SK-N-DZ (cell line): Measurements from ENCODE around the gene SGCA.

Source experiments
- DNase-seq: peaks from one replicate; pipeline ENCODE4 v3.0.0-alpha.2; 2015; ENCODE audit warnings: low spot score

The SGCA gene

GRCh38 chr17:50181591-50182560 is 16.1 kb downstream of the SGCA start:
- DNase-seq: no peak

GRCh38 chr17:50182783-50183420 is 17.1 kb downstream of the SGCA start:
- DNase-seq: no peak

- no peak for DNase-seq
Observed at GRCh38 chr17:50183421-50183994, 17.7 kb downstream of the SGCA start.

GRCh38 chr17:50184064-50184463 is 18.3 kb downstream of the SGCA start:
- no peak for DNase-seq

GRCh38 chr17:50184611-50185398 is 19.0 kb downstream of the SGCA start:
- no peak for DNase-seq

- DNase-seq: no peak
Observed at GRCh38 chr17:50185631-50186471, 20.0 kb downstream of the SGCA start.

- DNase-seq: no peak
Observed at GRCh38 chr17:50186661-50187393, 21.0 kb downstream of the SGCA start.

GRCh38 chr17:50187394-50187725 is 21.6 kb downstream of the SGCA start:
- DNase-seq: no peak

GRCh38 chr17:50187751-50188530 is 22.1 kb downstream of the SGCA start:
- DNase-seq: no peak

- DNase-seq: no peak
Observed at GRCh38 chr17:50188531-50188920, 22.7 kb downstream of the SGCA start.

- DNase-seq: no peak
Observed at GRCh38 chr17:50188921-50189549, 23.2 kb downstream of the SGCA start.

- DNase-seq: no peak
Observed at GRCh38 chr17:50189550-50190292, 23.9 kb downstream of the SGCA start.

GRCh38 chr17:50190293-50190602 is 24.4 kb downstream of the SGCA start:
- no peak for DNase-seq

GRCh38 chr17:50190603-50191358 is 25.0 kb downstream of the SGCA start:
- no peak for DNase-seq

GRCh38 chr17:50191359-50192143 is 25.7 kb downstream of the SGCA start:
- no peak for DNase-seq

GRCh38 chr17:50192144-50192617 is 26.4 kb downstream of the SGCA start:
- no peak for DNase-seq
